Measurements from ENCODE around the gene ZNF441. TPM values are rescaled to one million over a fixed set of nuclear protein-coding genes. Genes with fewer than 3 reads are reported as not detected.
"Not testable (repeated sequence)": the region's sequence is repeated elsewhere in the genome, so short reads cannot be mapped to it uniquely, and the experiment has no call there.

ZNF441 gene
- total and polyA plus RNA-seq, 2 of the 13 experiments (the other 11 are each of a cell fraction or from before 2014, with no cell fraction given): 2.8 to 10.0 TPM

DNA sequence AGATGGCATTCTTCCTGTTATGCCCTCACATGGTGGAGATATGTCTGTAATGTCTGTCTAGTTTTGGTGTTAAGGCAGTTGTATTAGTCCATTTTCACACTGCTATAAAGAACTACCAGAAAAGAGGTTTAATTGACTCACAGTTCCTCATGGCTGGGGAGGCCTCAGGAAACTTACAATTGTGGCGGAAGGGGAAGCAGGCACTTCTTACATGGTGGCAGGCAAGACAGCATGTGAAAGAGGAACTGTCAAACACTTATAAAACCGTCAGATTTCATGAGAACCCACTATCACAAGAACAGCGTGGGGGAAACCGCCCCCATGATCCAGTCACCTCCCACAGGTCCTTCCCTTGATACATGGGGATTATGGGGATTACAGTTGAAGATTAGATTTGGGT is 3.2 kb downstream of the ZNF441 start:
- intact Hi-C loops (cut with micrococcal nuclease; ENCODE audit: unreplicated experiment): no loop called here

DNA sequence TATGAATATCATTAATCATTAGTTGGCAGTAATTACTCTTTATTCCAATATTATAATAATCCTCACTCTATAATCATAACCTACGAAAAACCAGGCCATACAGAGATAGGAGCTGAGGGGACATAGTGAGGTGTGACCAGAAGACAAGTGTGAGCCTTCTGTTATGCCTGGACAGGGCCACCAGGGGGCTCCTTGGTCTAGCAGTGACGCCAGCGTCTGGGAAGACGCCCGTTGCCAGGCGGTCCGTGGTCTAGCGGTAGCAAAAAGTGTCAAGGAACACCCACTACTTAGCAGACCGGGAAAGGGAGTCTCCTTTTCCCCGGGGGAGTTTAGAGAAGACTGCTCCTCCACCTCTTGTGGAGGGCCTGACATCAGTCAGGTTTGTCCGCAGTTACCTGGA is 4.7 kb downstream of the ZNF441 start:
- H3K4me3 ChIP-seq (replicated peaks in 1 of 3; ENCODE audit: insufficient read depth in 1 of 3, low read depth in 2 of 3, low read length in 3 of 3); H3K36me3 ChIP-seq (replicated peaks in 1 of 2; ENCODE audit: control insufficient read depth in 1 of 2, insufficient read depth in 2 of 2, low read length in 2 of 2); H3K27ac ChIP-seq (ENCODE audit: extremely low read length, insufficient read depth, low read length); FAIRE-seq; ATAC-seq; H3K27me3 ChIP-seq (ENCODE audit: control insufficient read depth in 1 of 2, insufficient read depth in 2 of 2, low read length in 2 of 2); H3K4me2 ChIP-seq (ENCODE audit: low read depth, low read length); H4K20me1 ChIP-seq (ENCODE audit: insufficient read depth, low read length); H3K9me3 ChIP-seq (ENCODE audit: low read length); H3K9ac ChIP-seq (ENCODE audit: insufficient read depth, low read depth, low read length); H2AFZ ChIP-seq (ENCODE audit: low read length); intact Hi-C loops (cut with micrococcal nuclease; ENCODE audit: unreplicated experiment); in situ Hi-C loops (cut with HindIII; ENCODE audit: extremely low pct_ligation_motif_present, low pct_unique_long_range_greater_than_20kb); BruUV-seq (replicated peaks); POLR2A ChIA-PET: not testable (repeated sequence)
- CTCF ChIA-PET (ENCODE audit: low intra/inter-chr PET ratio, low total read pairs): interaction anchor here (1.3 kb wide), 1 partner anchor 41 kb away, joined by 6 read pairs; no protein-coding TSS in a partner anchor
- H3K4me1 ChIP-seq (ENCODE audit: insufficient read depth, low read length): peaks cover 60% of the 10 kb centered on the region
- 59% methylated on average over 9 of the region's 11 CpGs for WGBS (ENCODE audit: low lambda C conversion rate)
- H3K79me2 ChIP-seq (ENCODE audit: insufficient read depth, low read length): peaks cover 58% of the 10 kb centered on the region
- DNase-seq (ENCODE audit: low spot score): peak; percentile 13
- TF ChIP-seq ERF (CRISPR knock-in tag; IDR thresholded peaks at IDR 0.05): peak; percentile 21; the same call in 1 of the 2 replicates
- peak; percentile 83; the same call in 1 of the 2 replicates for TF ChIP-seq ZBTB38 (CRISPR knock-in tag; IDR thresholded peaks at IDR 0.05)
- TF ChIP-seq, protein P1, sequence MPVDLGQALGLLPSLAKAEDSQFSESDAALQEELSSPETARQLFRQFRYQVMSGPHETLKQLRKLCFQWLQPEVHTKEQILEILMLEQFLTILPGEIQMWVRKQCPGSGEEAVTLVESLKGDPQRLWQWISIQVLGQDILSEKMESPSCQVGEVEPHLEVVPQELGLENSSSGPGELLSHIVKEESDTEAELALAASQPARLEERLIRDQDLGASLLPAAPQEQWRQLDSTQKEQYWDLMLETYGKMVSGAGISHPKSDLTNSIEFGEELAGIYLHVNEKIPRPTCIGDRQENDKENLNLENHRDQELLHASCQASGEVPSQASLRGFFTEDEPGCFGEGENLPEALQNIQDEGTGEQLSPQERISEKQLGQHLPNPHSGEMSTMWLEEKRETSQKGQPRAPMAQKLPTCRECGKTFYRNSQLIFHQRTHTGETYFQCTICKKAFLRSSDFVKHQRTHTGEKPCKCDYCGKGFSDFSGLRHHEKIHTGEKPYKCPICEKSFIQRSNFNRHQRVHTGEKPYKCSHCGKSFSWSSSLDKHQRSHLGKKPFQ (CRISPR knock-in tag; IDR thresholded peaks at IDR 0.05; ENCODE audit: insufficient replicate concordance): peak; percentile 40
- TF ChIP-seq GATAD2A (CRISPR knock-in tag; IDR thresholded peaks at IDR 0.05): peak; percentile 20; the same call in 1 of the 2 replicates
- peak; percentile 28; the same call in 1 of the 2 replicates for TF ChIP-seq RAD21 (CRISPR knock-in tag; IDR thresholded peaks at IDR 0.05)
- TF ChIP-seq, protein P2, sequence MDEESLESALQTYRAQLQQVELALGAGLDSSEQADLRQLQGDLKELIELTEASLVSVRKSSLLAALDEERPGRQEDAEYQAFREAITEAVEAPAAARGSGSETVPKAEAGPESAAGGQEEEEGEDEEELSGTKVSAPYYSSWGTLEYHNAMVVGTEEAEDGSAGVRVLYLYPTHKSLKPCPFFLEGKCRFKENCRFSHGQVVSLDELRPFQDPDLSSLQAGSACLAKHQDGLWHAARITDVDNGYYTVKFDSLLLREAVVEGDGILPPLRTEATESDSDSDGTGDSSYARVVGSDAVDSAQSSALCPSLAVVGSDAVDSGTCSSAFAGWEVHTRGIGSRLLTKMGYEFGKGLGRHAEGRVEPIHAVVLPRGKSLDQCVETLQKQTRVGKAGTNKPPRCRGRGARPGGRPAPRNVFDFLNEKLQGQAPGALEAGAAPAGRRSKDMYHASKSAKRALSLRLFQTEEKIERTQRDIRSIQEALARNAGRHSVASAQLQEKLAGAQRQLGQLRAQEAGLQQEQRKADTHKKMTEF (CRISPR knock-in tag; IDR thresholded peaks at IDR 0.05): 0 out of 2 replicates have a peak, but pooled peaks have one; percentile 38
- TF ChIP-seq, protein P3, sequence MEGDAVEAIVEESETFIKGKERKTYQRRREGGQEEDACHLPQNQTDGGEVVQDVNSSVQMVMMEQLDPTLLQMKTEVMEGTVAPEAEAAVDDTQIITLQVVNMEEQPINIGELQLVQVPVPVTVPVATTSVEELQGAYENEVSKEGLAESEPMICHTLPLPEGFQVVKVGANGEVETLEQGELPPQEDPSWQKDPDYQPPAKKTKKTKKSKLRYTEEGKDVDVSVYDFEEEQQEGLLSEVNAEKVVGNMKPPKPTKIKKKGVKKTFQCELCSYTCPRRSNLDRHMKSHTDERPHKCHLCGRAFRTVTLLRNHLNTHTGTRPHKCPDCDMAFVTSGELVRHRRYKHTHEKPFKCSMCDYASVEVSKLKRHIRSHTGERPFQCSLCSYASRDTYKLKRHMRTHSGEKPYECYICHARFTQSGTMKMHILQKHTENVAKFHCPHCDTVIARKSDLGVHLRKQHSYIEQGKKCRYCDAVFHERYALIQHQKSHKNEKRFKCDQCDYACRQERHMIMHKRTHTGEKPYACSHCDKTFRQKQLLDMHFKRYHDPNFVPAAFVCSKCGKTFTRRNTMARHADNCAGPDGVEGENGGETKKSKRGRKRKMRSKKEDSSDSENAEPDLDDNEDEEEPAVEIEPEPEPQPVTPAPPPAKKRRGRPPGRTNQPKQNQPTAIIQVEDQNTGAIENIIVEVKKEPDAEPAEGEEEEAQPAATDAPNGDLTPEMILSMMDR (CRISPR knock-in tag; IDR thresholded peaks at IDR 0.05): peak; percentile 74

More for the DNA sequence above, 3.2 kb downstream of the ZNF441 start:
- Histone ChIP-seq H3K79me2 (ENCODE audit: insufficient read depth, low read length) (peaks cover 46% of the 10 kb centered on the region), H3K9me3 (ENCODE audit: low read length) (no peaks in the 10 kb centered on the region), H3K27me3 (ENCODE audit: control insufficient read depth in 1 of 2, insufficient read depth in 2 of 2, low read length in 2 of 2) (no peaks in the 10 kb centered on the region; a peak in 2 of 5 replicates), H3K4me1 (ENCODE audit: insufficient read depth, low read length) (peaks cover 49% of the 10 kb centered on the region), H3K36me3 (replicated peaks in 1 of 2; ENCODE audit: control insufficient read depth in 1 of 2, insufficient read depth in 2 of 2, low read length in 2 of 2) (no peaks in the 10 kb centered on the region), H3K4me3 (replicated peaks in 1 of 3; ENCODE audit: insufficient read depth in 1 of 3, low read depth in 2 of 3, low read length in 3 of 3) (no peak overlapping the region), H4K20me1 (ENCODE audit: insufficient read depth, low read length) (no peaks in the 10 kb centered on the region; the same call in 1 of the 2 replicates), H3K9ac (ENCODE audit: insufficient read depth, low read depth, low read length) (no peak overlapping the region), H3K4me2 (ENCODE audit: low read depth, low read length) (no peak overlapping the region), H3K27ac (ENCODE audit: extremely low read length, insufficient read depth, low read length) (no peak overlapping the region), H2AFZ (ENCODE audit: low read length) (no peak overlapping the region)
- ChIA-PET CTCF (ENCODE audit: low intra/inter-chr PET ratio, low total read pairs) (no interaction called here), POLR2A (no interaction called here)
- no peak for ATAC-seq
- TF ChIP-seq ZNF430 (CRISPR knock-in tag; IDR thresholded peaks at IDR 0.05) (0 out of 2 replicates have a peak, but pooled peaks have one; percentile 53), SOX13 (IDR thresholded peaks at IDR 0.05) (no peak), SOX13 (CRISPR knock-in tag; conservative IDR thresholded peaks at IDR 0.05 in 1 of 2, IDR thresholded peaks at IDR 0.05 in 1 of 2) (no peak), IRX3 (CRISPR knock-in tag; IDR thresholded peaks at IDR 0.05; ENCODE audit: borderline replicate concordance, low read depth) (no peak), ZNF121 (CRISPR knock-in tag; IDR thresholded peaks at IDR 0.05) (no peak), TBX3 (IDR thresholded peaks at IDR 0.05; ENCODE audit: borderline replicate concordance) (no peak), SRSF1 (optimal IDR thresholded peaks at IDR 0.05; ENCODE audit: low read depth, low read length) (no peak)
- TF ChIP-seq, protein P4, sequence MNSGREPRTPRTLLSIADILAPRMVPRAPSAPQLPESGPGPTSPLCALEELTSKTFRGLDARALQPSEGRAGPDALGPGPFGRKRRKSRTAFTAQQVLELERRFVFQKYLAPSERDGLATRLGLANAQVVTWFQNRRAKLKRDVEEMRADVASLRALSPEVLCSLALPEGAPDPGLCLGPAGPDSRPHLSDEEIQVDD (CRISPR knock-in tag; IDR thresholded peaks at IDR 0.05; ENCODE audit: borderline replicate concordance): no peak
- in situ Hi-C loops (cut with HindIII; ENCODE audit: extremely low pct_ligation_motif_present, low pct_unique_long_range_greater_than_20kb): no loop called here
- 97% methylated on average over 4 of the region's 4 CpGs for WGBS (ENCODE audit: low lambda C conversion rate)
- no peak for DNase-seq (ENCODE audit: low spot score)
- no TSS peak for BruUV-seq (replicated peaks)
- FAIRE-seq: no peak

Data from HepG2 (cell line).